ENCODE data around the gene NHERF1.

DNA sequence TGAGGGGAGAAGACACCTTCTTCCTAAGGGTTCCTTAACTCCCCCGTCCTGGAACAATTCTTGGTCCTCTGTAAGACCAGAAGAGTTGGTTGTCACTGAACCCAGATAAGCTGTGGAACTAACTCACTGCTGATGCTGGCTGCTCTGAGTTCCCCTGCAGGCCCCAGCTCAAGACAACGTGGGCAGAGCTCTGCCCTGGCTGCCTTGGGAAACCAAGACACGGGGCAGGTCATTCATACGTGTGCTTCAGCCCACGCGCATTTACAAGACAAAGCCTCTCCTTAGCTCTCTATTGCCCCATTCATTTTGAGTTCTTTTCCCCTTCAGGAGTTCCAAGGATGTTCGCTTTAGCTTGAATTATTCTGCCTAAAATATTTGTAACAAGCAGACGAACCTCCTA lies 31.1 kb downstream of the NHERF1 start:
- TF ChIP-seq, protein P1, sequence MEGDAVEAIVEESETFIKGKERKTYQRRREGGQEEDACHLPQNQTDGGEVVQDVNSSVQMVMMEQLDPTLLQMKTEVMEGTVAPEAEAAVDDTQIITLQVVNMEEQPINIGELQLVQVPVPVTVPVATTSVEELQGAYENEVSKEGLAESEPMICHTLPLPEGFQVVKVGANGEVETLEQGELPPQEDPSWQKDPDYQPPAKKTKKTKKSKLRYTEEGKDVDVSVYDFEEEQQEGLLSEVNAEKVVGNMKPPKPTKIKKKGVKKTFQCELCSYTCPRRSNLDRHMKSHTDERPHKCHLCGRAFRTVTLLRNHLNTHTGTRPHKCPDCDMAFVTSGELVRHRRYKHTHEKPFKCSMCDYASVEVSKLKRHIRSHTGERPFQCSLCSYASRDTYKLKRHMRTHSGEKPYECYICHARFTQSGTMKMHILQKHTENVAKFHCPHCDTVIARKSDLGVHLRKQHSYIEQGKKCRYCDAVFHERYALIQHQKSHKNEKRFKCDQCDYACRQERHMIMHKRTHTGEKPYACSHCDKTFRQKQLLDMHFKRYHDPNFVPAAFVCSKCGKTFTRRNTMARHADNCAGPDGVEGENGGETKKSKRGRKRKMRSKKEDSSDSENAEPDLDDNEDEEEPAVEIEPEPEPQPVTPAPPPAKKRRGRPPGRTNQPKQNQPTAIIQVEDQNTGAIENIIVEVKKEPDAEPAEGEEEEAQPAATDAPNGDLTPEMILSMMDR (IDR thresholded peaks at IDR 0.05): no peak
- TF ChIP-seq POLR2A (IDR thresholded peaks at IDR 0.05): no peak

Data from right lobe of liver (tissue), 4 donors.